GM23248 (cell line): ENCODE results near the gene ARHGAP44. TPM values are rescaled to one million over a fixed set of nuclear protein-coding genes. Genes with fewer than 3 reads are reported as not detected.

Experiments
- DNase-seq: peaks from one replicate; pipeline ENCODE4 v3.0.0-alpha.2; 2015
- H2AFZ ChIP-seq: fragments of 200-600 bp; sonication (generic); 2 replicates; pipeline ENCODE4 v1.6.1; 2016; ENCODE audit warnings: antibody characterized with exemption
- H3F3A ChIP-seq: fragments of 200-600 bp; sonication (generic); 2 replicates; pipeline ENCODE4 v1.6.1; 2016; ENCODE audit warnings: mild to moderate bottlenecking, antibody characterized with exemption, mixed run types; ENCODE audit not compliant: insufficient read depth
- H3K27ac ChIP-seq: fragments of 200-600 bp; sonication (generic); 2 replicates; pipeline ENCODE4 v1.5.1; 2016; ENCODE audit warnings: mild to moderate bottlenecking
- H3K27me3 ChIP-seq: fragments of 200-600 bp; sonication (generic); replicated peaks from 2 replicates; pipeline ENCODE4 v1.6.1; 2016; ENCODE audit warnings: mild to moderate bottlenecking; ENCODE audit not compliant: insufficient read depth
- H3K36me3 ChIP-seq: fragments of 200-600 bp; sonication (generic); 2 replicates; pipeline ENCODE4 v1.6.1; 2016; ENCODE audit warnings: low read depth, mild to moderate bottlenecking
- H3K4me1 ChIP-seq: fragments of 200-600 bp; sonication (generic); 2 replicates; pipeline ENCODE4 v1.6.1; 2016; ENCODE audit warnings: mild to moderate bottlenecking; ENCODE audit not compliant: insufficient read depth
- H3K4me2 ChIP-seq: fragments of 200-600 bp; sonication (generic); one replicate; pipeline ENCODE4 v1.6.1; 2016; ENCODE audit warnings: mild to moderate bottlenecking; ENCODE audit not compliant: unreplicated experiment
- H3K4me3 ChIP-seq: fragments of 200-600 bp; sonication (generic); 2 replicates; pipeline ENCODE4 v1.5.1; 2016; ENCODE audit warnings: mild to moderate bottlenecking
- H3K79me2 ChIP-seq: fragments of 200-600 bp; sonication (generic); 2 replicates; pipeline ENCODE4 v1.6.1; 2016; ENCODE audit warnings: mild to moderate bottlenecking; ENCODE audit not compliant: insufficient read depth
- H3K9ac ChIP-seq: fragments of 200-600 bp; sonication (generic); 2 replicates; pipeline ENCODE4 v1.6.1; 2016; ENCODE audit warnings: mild to moderate bottlenecking
- H3K9me2 ChIP-seq: fragments of 200-600 bp; sonication (generic); 2 replicates; pipeline ENCODE4 v1.6.1; 2016; ENCODE audit warnings: mixed run types, mild to moderate bottlenecking, moderate library complexity; ENCODE audit not compliant: insufficient read depth
- H3K9me3 ChIP-seq: fragments of 200-600 bp; sonication (generic); one replicate; pipeline ENCODE4 v1.6.1; 2017; ENCODE audit warnings: low read depth
- H4K20me1 ChIP-seq: fragments of 200-600 bp; sonication (generic); 2 replicates; pipeline ENCODE4 v1.6.0; 2016; ENCODE audit not compliant: insufficient read depth
- EZH2 ChIP-seq: fragments of 200-600 bp; sonication (generic); IDR thresholded peaks from 2 replicates; pipeline ENCODE4 v1.6.1; 2018; ENCODE audit warnings: antibody characterized with exemption, mild to moderate bottlenecking; ENCODE audit not compliant: insufficient read depth, poor library complexity, severe bottlenecking
- EZH2phosphoT487 ChIP-seq: fragments of 200-600 bp; sonication (generic); IDR thresholded peaks from 2 replicates; pipeline ENCODE4 v1.6.1; 2018; ENCODE audit warnings: antibody characterized with exemption, moderate library complexity, mild to moderate bottlenecking, low read depth; ENCODE audit not compliant: insufficient read depth
- WGBS, 2 experiments: methylation state at CpG; one replicate each; pipeline ENCODE4 v1.1.6; 2015 to 2017; ENCODE audit warnings: low lambda C conversion rate in 2 of 2, low coverage in 1 of 2; ENCODE audit errors: missing lambda C conversion rate in 2 of 2; 5-methylcytosine and 5-hydroxymethylcytosine counted together
- in situ Hi-C: fragments of 300-500 bp; cut with MboI; formaldehyde crosslinking; loops from 2 replicates; pipeline ENCODE4 v1.15.0; 2020
- polyA plus RNA-seq: library from polyadenylated mRNA; unstranded; fragments of >200 nt; fragmentation: Nextera tagmentation; extraction: Ambion mirVana; gene quantifications from 2 replicates; pipeline ENCODE4 v1.2.1, GENCODE V29; 2016
- total RNA-seq: library from RNA; depleted of rRNA; stranded (reverse); fragments of >200 nt; shearing (Covaris generic); gene quantifications from 2 replicates; pipeline ENCODE4 v1.2.3, GENCODE V29; 2014

Gene ARHGAP44
- total and polyA plus RNA-seq, 2 experiments from 2014 or later: 0.11 to 0.33 TPM

GRCh38 chr17:12924614-12925013, 135.3 kb downstream of the ARHGAP44 start:
- no peak for DNase-seq
- no peak overlapping the region for H3K4me2 ChIP-seq
- no peaks in the 10 kb centered on the region for H3K9me2 ChIP-seq
- no peak overlapping the region for H3K27ac ChIP-seq
- H4K20me1 ChIP-seq: no peaks in the 10 kb centered on the region
- no peaks in the 10 kb centered on the region for H3K36me3 ChIP-seq
- WGBS, 2 experiments: 70 to 83% methylated on average over 2 of the region's 2 CpGs
- no peaks in the 10 kb centered on the region for H3K9me3 ChIP-seq
- H3K27me3 ChIP-seq: no peaks in the 10 kb centered on the region
- TF ChIP-seq EZH2phosphoT487: no peak
- no peak for TF ChIP-seq EZH2
- no peaks in the 10 kb centered on the region for H3K4me1 ChIP-seq
- no peak overlapping the region for H3K9ac ChIP-seq
- H3K4me3 ChIP-seq: no peak overlapping the region
- in situ Hi-C loops: no loop called here
- H3K79me2 ChIP-seq: no peaks in the 10 kb centered on the region
- no peaks in the 10 kb centered on the region for H3F3A ChIP-seq
- H2AFZ ChIP-seq: no peak overlapping the region

- Histone ChIP-seq H3K36me3 (no peaks in the 10 kb centered on the region), H3K9ac (no peak overlapping the region), H3K79me2 (no peaks in the 10 kb centered on the region), H3K9me2 (no peaks in the 10 kb centered on the region), H3K4me2 (no peak overlapping the region), H3F3A (no peaks in the 10 kb centered on the region), H3K9me3 (no peaks in the 10 kb centered on the region), H3K27me3 (no peaks in the 10 kb centered on the region), H4K20me1 (no peaks in the 10 kb centered on the region), H3K4me1 (no peaks in the 10 kb centered on the region), H3K4me3 (no peak overlapping the region), H2AFZ (no peak overlapping the region), H3K27ac (no peak overlapping the region)
- WGBS, 2 experiments: 47 to 50% methylated on average over 1 of the region's 1 CpG
- in situ Hi-C loops: no loop called here
- DNase-seq: no peak
- no peak for TF ChIP-seq EZH2
- no peak for TF ChIP-seq EZH2phosphoT487
Observed at GRCh38 chr17:12927001-12927400, 137.7 kb downstream of the ARHGAP44 start.

GRCh38 chr17:12927541-12928425, 138.5 kb downstream of the ARHGAP44 start:
- H2AFZ ChIP-seq: no peak overlapping the region
- H3K27me3 ChIP-seq: no peaks in the 10 kb centered on the region
- DNase-seq: peak; percentile 8
- H4K20me1 ChIP-seq: no peaks in the 10 kb centered on the region
- 19 to 27% methylated on average over 5 of the region's 5 CpGs for WGBS, 2 experiments
- H3K9me2 ChIP-seq: no peaks in the 10 kb centered on the region
- H3K27ac ChIP-seq: no peak overlapping the region
- H3F3A ChIP-seq: no peaks in the 10 kb centered on the region
- H3K4me2 ChIP-seq: no peak overlapping the region
- no peaks in the 10 kb centered on the region for H3K4me1 ChIP-seq
- H3K79me2 ChIP-seq: no peaks in the 10 kb centered on the region
- H3K4me3 ChIP-seq: no peak overlapping the region
- TF ChIP-seq EZH2: no peak
- TF ChIP-seq EZH2phosphoT487: no peak
- in situ Hi-C loops: no loop called here
- no peaks in the 10 kb centered on the region for H3K36me3 ChIP-seq
- H3K9me3 ChIP-seq: no peaks in the 10 kb centered on the region
- H3K9ac ChIP-seq: no peak overlapping the region

GRCh38 chr17:12928736-12929135, 139.4 kb downstream of the ARHGAP44 start:
- DNase-seq: peak; percentile 18
- no peaks in the 10 kb centered on the region for H3K36me3 ChIP-seq
- no peaks in the 10 kb centered on the region for H3K9me3 ChIP-seq
- no peaks in the 10 kb centered on the region for H3K4me1 ChIP-seq
- no peaks in the 10 kb centered on the region for H3K27me3 ChIP-seq
- H3K4me3 ChIP-seq: no peak overlapping the region
- no peaks in the 10 kb centered on the region for H3K79me2 ChIP-seq
- no peaks in the 10 kb centered on the region for H3F3A ChIP-seq
- H2AFZ ChIP-seq: no peak overlapping the region
- H3K4me2 ChIP-seq: no peak overlapping the region
- WGBS, 2 experiments: 40 to 47% methylated on average over 2 of the region's 2 CpGs
- no peak overlapping the region for H3K27ac ChIP-seq
- no peak overlapping the region for H3K9ac ChIP-seq
- no peaks in the 10 kb centered on the region for H4K20me1 ChIP-seq
- H3K9me2 ChIP-seq: no peaks in the 10 kb centered on the region
- TF ChIP-seq EZH2: no peak
- TF ChIP-seq EZH2phosphoT487: no peak
- in situ Hi-C loops: no loop called here
